Midbrain (tissue), 1 donor: ENCODE measurements around the gene UMPS.
"Not testable (repeated sequence)": the region's sequence is repeated elsewhere in the genome, so short reads cannot be mapped to it uniquely, and the experiment has no call there.

Source experiments
- DNase-seq: peaks from one replicate; lab custom pipeline; 2025; lab: John Stamatoyannopoulos, UW

Gene UMPS

GRCh38 chr3:124780356-124780755, 50.1 kb downstream of the UMPS start:
- DNase-seq = no peak

DNA sequence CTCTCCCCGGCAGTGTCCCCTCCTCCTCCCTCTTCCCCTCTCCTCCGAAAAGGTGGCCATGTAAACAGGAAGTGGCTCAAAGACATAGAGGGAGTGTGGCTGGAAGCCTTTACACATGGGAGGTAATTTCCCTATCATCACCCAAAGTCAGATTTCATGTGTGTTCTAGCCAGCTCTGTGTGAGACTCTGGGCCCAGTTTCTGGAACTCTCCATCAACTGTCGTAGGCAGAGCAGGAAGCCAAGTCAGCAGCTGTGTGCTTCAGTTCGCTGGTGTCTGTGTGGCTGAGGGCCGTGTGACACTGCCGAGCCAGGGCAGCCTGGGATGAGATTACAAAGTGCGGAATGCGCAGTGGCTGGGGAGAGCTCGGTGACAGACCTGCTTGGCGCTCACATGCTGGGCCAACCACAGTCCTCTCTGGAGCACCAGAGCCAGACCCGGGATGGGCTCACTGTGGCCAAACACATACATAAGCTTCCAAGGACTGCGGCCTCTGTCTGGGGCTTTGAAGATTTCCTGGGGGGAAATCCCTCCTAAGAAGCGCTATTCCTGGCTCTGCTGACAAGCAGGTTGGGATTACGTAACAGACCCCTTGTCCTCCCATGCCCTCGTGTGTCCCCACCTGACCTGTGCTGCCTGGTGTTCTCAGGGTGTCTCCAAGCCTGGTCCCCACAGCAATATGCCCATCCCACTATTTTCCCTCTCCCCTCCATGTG, 50.7 kb downstream of the UMPS start:
- DNase-seq = peak; percentile 73

DNA sequence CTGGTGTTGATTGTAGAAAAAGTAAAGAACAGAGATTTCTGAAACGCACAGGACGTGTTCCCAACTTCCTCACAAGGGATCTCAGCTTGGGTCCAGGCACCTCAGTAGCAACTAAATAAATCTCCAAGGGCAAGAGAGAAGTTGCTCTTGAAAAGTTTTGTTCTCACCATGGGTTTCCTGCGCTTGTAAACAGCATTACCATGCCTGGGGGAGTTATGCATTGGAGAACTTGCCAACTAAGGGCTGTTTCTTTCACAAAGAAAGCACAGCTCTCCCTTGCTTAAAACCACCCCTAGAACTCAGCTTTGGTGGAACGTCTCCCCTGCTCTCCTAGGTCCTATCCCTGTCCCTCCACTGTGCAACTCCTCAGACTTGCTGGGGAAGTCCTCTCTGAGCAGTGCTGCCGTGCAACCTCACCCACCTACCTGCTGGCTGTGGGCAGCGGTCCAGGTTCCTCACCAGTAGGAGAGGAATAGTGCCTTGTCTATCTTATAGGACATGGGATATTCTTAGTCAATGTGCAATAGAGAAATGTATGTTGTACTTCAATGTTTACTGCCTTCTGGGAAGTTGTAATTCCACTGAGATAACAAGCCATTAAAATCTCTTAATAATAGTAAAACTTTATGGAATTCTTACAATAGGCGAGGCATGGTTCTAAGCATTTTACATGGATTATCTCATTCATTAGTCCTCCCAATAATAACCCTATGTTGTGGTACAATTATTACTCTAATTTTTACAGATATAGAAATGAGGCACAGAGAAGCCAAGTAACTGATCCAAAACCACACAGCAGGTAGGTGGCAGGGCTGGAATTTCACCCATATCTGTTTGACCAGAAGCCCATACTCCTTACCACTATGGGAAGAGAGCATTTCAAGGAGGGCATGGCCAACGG, 51.5 kb downstream of the UMPS start:
- DNase-seq = no peak

DNA sequence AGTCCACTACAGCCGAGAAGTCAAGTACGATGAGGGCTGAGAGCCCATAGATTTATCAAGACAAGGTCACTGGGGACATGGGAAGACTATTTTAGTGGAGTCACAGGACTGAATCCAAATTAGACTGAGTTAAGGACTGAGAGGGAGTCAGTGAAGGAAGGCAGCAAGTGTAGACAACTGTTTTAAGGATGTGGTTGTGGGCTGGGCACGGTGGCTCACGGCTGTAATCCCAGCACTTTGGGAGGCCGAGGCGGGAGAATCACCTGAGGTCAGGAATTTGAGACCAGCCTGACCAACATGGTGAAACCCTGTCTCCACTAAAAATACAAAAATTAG, 52.1 kb downstream of the UMPS start:
- not testable (repeated sequence) for DNase-seq

DNA sequence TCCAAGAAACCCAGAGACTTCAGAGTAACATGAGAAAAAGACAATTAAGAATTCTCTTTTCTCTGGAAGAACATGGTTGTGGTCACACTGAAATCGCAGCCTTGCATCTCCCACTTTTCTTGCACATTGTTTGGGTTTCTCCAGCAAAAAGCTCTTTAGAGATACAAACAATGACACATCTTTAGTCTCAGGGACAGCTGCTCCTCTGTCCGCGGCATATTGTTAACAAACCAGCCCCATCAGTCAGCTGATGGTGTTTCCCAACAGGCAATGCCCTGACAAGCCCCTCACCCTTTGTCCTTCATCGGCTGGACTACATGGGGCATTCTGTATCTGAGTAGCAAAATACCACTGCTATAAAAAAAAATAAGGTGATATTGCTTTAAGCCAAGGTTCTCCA, 53.4 kb downstream of the UMPS start:
- no peak for DNase-seq

GRCh38 chr3:124784686-124785382, 54.6 kb downstream of the UMPS start:
- DNase-seq = no peak

DNA sequence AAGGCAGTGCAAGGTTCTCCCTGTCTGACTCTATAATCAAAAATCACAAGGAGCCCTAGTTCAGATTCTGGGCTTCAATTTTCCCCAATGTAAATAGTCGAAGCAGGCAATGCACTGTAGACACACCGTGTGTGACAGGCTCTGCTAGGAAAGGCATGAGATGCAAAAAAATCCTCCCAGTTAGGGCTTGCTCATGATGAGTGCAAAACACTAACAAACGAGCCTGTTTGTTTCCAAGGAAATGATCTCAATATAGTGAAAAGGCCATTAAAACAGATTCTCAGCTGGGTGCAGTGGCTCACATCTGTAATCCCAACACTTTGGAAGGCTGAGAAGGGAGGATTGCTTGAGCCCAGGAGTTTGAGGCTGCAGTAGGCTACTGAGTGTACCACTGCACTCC, 55.7 kb downstream of the UMPS start:
- DNase-seq = no peak

DNA sequence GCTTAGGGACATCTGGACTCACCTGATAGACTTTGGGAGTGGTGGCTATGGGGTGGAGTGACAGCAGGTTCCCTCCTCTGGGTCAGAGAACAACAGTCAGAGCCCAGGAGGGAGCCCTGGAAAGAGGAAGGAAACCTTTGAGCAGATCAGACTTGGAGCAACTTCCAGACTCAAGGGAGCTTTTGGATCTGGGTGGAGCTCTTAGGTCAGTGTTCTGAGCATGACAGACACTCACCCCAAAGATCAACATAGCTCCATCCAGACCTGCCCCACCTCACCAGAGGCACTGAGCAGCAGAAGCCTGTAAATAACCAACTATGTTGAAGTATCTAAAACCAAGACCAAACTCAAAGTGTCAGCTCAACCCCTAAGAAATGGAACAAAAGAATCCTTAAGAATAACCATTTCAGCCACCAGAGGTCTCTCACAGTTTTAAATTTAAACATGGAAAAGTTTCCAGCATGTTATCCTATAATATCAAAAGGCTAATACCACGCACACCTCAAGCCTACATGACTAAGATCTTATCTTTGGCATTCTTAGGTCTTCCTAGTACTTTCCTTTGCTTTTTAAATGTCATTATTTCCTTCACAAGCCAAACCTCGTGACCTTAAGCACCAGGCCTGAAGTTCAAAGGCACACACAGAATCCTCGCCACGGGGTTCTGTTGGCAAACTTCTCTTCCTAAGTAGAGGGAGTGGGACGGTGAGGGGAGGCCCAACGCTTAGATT, 56.4 kb downstream of the UMPS start:
- DNase-seq = peak; percentile 60

DNA sequence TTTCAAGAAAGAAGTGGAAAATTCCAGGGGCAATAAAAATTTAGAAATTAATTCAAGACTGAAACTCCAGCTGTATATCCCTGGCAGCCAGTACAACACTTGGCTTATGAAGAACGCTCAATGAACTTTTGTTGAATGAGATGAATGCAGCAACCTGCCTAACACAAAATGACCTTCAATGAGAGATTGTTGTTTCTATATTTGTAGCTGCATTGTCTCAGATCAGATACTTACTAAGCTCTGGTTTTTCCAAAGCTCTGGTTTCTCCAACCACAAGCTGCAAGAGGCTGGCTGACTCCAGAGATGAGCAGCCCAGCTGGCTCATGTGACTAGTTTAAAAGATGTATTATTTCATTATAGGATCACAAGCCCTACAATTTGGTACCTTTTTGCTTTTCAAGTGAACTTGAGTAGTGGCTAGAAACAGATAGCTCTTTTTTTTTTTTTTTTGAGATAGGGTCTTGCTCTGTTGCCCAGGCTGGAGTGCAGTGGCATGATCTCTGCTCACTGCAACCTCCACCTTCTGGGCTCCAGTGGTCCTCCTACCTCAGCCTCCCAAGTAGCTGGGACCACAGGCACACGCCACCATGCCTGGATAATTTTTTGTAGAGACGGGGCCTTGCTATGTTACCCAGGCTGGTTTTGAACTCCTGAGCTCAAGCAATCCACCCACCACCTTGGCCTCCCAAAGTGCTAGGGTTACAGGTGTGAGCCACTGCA, 57.4 kb downstream of the UMPS start:
- DNase-seq = peak; percentile 12

DNA sequence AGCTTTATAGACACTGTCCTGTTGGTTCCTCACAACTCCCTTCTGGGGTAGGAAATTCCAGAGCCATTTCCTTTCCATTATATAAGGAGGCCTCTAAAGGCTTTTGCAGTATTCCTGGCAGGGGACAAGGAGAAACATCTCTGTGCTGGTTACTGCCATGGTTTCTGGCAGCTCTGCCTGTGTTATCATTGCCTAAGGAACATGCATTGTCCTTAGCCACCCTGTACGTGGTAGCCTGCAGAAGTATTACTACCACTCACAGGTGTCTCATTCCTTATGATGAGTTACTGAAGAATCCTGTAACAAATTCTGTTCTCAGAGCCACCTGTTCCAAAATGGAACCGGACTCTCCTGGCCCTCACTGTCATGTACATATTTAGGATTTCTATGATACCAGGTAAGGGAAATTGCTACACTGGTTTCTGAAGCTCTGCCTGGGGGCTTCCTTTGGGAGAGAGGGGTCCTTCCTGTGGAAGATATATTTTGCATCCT, 58.0 kb downstream of the UMPS start:
- no peak for DNase-seq

- DNase-seq = not testable (repeated sequence)
These were observed 58.9 kb downstream of the UMPS start for GRCh38 chr3:124789103-124789502.

- DNase-seq = no peak
These were observed 60.9 kb downstream of the UMPS start for GRCh38 chr3:124791142-124791541.

DNA sequence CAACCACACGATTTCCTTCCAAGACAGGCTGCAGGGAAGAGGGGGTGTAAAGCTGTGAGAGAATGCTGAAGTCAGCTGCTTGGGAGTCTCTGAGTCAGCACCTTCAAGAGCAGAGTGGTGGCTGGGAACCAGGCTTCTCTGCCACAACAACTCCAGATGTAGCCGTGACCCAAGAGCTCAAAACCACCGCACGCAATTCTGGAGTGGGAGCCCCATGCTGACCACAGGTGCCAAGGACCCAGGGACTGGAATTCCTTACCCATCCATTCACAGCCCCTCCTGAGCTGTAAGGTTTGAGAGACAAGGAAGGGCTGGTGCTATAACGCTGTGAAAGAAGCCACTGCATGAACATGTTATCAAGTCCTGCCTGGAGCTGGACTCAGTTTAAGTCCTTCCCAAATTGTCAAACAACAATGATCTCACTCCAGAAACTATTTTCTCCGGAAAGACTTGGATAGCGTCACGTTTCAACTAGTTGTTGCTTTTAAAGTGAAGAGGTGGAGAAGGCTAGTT, 61.4 kb downstream of the UMPS start:
- no peak for DNase-seq

DNA sequence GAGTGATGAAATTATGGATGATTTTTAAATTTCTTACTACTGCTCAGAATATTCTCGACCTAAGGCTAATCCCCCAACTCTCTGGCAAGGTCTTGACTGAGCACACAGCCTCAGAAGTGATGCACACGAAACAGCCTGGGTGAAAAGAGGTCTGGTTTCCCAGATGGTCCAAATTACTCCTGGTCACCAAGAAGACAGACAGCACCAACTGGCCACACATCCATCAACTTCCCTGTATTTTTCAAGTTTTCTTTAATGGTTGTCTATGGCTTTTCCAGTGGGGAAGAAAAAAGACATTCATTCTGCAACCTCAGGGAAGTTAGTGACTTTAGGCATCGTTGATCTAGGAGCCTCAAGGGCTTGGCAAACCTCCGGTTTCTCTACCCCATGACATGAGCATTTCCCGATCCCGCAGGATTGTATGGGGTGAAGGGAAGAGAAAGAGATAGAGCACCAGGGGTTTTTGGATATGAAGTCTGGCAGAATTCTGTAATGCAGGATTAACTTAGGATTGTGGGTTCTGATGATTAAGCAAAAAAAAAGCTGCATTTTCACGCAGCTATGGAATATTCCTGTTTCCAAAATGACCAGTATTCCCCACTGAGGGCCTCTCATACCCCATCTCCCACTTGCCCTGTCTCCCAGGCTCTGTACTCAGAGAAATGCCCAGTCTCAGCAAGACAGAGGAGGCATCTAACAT, 62.2 kb downstream of the UMPS start:
- no peak for DNase-seq

DNA sequence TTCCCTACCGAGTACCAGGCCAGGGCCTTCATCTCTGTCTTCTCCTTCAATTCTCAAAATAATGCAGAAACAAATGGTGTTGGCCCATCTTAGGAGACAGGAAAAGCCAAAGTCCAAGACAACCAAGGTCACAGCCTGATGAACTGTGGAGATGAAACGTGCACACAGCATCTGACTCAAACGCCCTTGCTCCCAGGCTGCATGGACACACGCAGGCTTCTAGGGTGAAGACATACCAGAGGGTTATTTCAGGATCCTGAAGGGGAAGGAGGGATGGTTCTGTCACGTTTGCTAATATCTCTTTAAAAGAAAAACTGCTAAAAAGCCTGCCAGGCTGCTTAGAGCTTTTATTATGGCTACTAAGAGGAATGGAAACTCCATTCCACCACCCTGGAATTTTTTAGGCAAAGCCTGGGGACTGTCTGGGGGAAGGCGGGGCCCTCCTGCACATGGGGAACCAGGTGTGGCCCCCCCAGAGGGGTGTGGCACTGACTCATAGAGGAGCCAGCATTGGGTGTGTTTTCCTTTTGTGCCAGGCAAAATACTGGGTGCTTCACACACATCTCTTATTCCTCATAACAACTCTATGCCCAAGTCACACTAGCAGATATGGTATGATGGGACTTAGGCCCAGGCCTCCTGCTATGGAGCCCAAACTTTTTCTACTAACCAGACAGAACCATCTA, 62.9 kb downstream of the UMPS start:
- DNase-seq = no peak

- DNase-seq = no peak
These were observed 66.2 kb downstream of the UMPS start for GRCh38 chr3:124796477-124796876.

- no peak for DNase-seq
These were observed 67.2 kb downstream of the UMPS start for GRCh38 chr3:124797426-124797945.
